ENCODE data around the gene REPS1. TPM values are rescaled to one million over a fixed set of nuclear protein-coding genes. Genes with fewer than 3 reads are reported as not detected.
A peak's percentile ranks its signal among the peaks of the same experiment; 100 is the strongest.

REPS1 gene
- total RNA-seq, 2 donors from 2014 or later = 33.0 to 34.1 TPM

- Mint-ChIP-seq H3K27ac (no peak overlapping the region), H3K4me3 (no peak overlapping the region), H3K36me3 (ENCODE audit: low read depth) (no peaks in the 10 kb centered on the region), H3K27me3 (ENCODE audit: insufficient read depth) (peaks cover 68% of the 10 kb centered on the region), H3K9me3 (no peaks in the 10 kb centered on the region), H3K4me1 (peaks cover 16% of the 10 kb centered on the region)
- Histone ChIP-seq H3K4me3 (ENCODE audit: low read length) (no peak overlapping the region), H3K27ac (ENCODE audit: low read depth, low read length) (no peak overlapping the region), H3K4me1 (ENCODE audit: control insufficient read depth, insufficient read depth, low read length) (peaks cover 3% of the 10 kb centered on the region), H3K27me3 (ENCODE audit: control insufficient read depth, insufficient read depth, low read length, poor library complexity, severe bottlenecking) (peaks cover 49% of the 10 kb centered on the region), H3K9me3 (ENCODE audit: control insufficient read depth, low read length) (no peaks in the 10 kb centered on the region), H3K9ac (ENCODE audit: extremely low read depth, low read length, poor library complexity, severe bottlenecking) (no peak overlapping the region), H3K36me3 (ENCODE audit: control insufficient read depth, insufficient read depth, low read length) (no peaks in the 10 kb centered on the region)
- 91 to 96% methylated on average over 5 of the region's 5 CpGs for WGBS, 2 experiments (ENCODE audit: insufficient coverage in 1 of 2, insufficient read length in 1 of 2)
- no peak for DNase-seq
- no peak for TF ChIP-seq CTCF (conservative IDR thresholded peaks at IDR 0.05)
These were observed 3.2 kb upstream of the REPS1 start for GRCh38 chr6:138991206-138991605.

- TF ChIP-seq CTCF (conservative IDR thresholded peaks at IDR 0.05) = no peak
- Histone ChIP-seq H3K27ac (ENCODE audit: low read depth, low read length) (no peak overlapping the region), H3K9ac (ENCODE audit: extremely low read depth, low read length, poor library complexity, severe bottlenecking) (no peak overlapping the region), H3K4me1 (ENCODE audit: control insufficient read depth, insufficient read depth, low read length) (peaks cover 3% of the 10 kb centered on the region), H3K27me3 (ENCODE audit: control insufficient read depth, insufficient read depth, low read length, poor library complexity, severe bottlenecking) (peaks cover 32% of the 10 kb centered on the region), H3K9me3 (ENCODE audit: control insufficient read depth, low read length) (no peaks in the 10 kb centered on the region), H3K36me3 (ENCODE audit: control insufficient read depth, insufficient read depth, low read length) (no peaks in the 10 kb centered on the region), H3K4me3 (ENCODE audit: low read length) (no peak overlapping the region)
- Mint-ChIP-seq H3K9me3 (no peaks in the 10 kb centered on the region), H3K4me3 (no peak overlapping the region), H3K4me1 (peaks cover 21% of the 10 kb centered on the region), H3K27ac (no peak overlapping the region), H3K27me3 (ENCODE audit: insufficient read depth) (peaks cover 51% of the 10 kb centered on the region), H3K36me3 (ENCODE audit: low read depth) (no peaks in the 10 kb centered on the region)
- no peak for DNase-seq
- WGBS, 2 experiments (ENCODE audit: insufficient coverage in 1 of 2, insufficient read length in 1 of 2) = 88 to 92% methylated on average over 3 to 5 of the region's 5 CpGs
These were observed 1.3 kb upstream of the REPS1 start for GRCh38 chr6:138989098-138989983.

- no peaks in the 10 kb centered on the region for H3K36me3 ChIP-seq (ENCODE audit: control insufficient read depth, insufficient read depth, low read length)
- peaks cover 3% of the 10 kb centered on the region for H3K4me1 ChIP-seq (ENCODE audit: control insufficient read depth, insufficient read depth, low read length)
- Mint-ChIP-seq H3K27ac (peak overlapping the region; percentile 91), H3K9me3 (no peaks in the 10 kb centered on the region), H3K4me3 (peak overlapping the region; percentile 76), H3K4me1 (peaks cover 19% of the 10 kb centered on the region), H3K27me3 (ENCODE audit: insufficient read depth) (peaks cover 42% of the 10 kb centered on the region), H3K36me3 (ENCODE audit: low read depth) (no peaks in the 10 kb centered on the region)
- H3K27ac ChIP-seq (ENCODE audit: low read depth, low read length) = no peak overlapping the region
- 16 to 32% methylated on average over 9 to 11 of the region's 11 CpGs for WGBS, 2 experiments (ENCODE audit: insufficient coverage in 1 of 2, insufficient read length in 1 of 2)
- no peak overlapping the region for H3K9ac ChIP-seq (ENCODE audit: extremely low read depth, low read length, poor library complexity, severe bottlenecking)
- H3K4me3 ChIP-seq (ENCODE audit: low read length) = peak overlapping the region; percentile 54
- DNase-seq = no peak
- H3K27me3 ChIP-seq (ENCODE audit: control insufficient read depth, insufficient read depth, low read length, poor library complexity, severe bottlenecking) = peaks cover 30% of the 10 kb centered on the region
- no peaks in the 10 kb centered on the region for H3K9me3 ChIP-seq (ENCODE audit: control insufficient read depth, low read length)
- TF ChIP-seq CTCF (conservative IDR thresholded peaks at IDR 0.05) = no peak
These were observed 399 bp upstream of the REPS1 start for GRCh38 chr6:138988469-138988834.
